Measurements from ENCODE around the gene MAD1L1.

MAD1L1 gene

GRCh38 chr7:2242541-2243429 is 10.0 kb upstream of the MAD1L1 start:
- no peak for DNase-seq (ENCODE audit: low spot score)

GRCh38 chr7:2241580-2242540 is 9.1 kb upstream of the MAD1L1 start, which contains the start of the genes MRM2 and NUDT1:
MRM2 (minus strand) TSS chr7:2242205; CDS start chr7:2242169, 36 bp downstream.
NUDT1 (plus strand) TSS chr7:2242226; CDS start chr7:2244575, 2,349 bp downstream.
- peak; percentile 95 for DNase-seq (ENCODE audit: low spot score)

- no peak for DNase-seq (ENCODE audit: low spot score)
Measured at GRCh38 chr7:2239242-2239641, 6.5 kb upstream of the MAD1L1 start.

- DNase-seq (ENCODE audit: low spot score) = no peak
Measured at GRCh38 chr7:2237109-2237602, 4.4 kb upstream of the MAD1L1 start.

GRCh38 chr7:2233926-2234325 is 1.2 kb upstream of the MAD1L1 start:
- no peak for DNase-seq (ENCODE audit: low spot score)

- peak; percentile 7 for DNase-seq (ENCODE audit: low spot score)
Measured at GRCh38 chr7:2231992-2232765, 566 bp downstream of the MAD1L1 start.

- no peak for DNase-seq (ENCODE audit: low spot score)
Measured at GRCh38 chr7:2230882-2231281, 1.9 kb downstream of the MAD1L1 start.

GRCh38 chr7:2230226-2230625 is 2.5 kb downstream of the MAD1L1 start:
- DNase-seq (ENCODE audit: low spot score) = no peak

GRCh38 chr7:2229467-2229866 is 3.3 kb downstream of the MAD1L1 start:
- DNase-seq (ENCODE audit: low spot score) = no peak

GRCh38 chr7:2228921-2229320 is 3.8 kb downstream of the MAD1L1 start:
- no peak for DNase-seq (ENCODE audit: low spot score)

- no peak for DNase-seq (ENCODE audit: low spot score)
Measured at GRCh38 chr7:2227699-2228098, 5.0 kb downstream of the MAD1L1 start.

GRCh38 chr7:2225830-2226229 is 6.9 kb downstream of the MAD1L1 start:
- DNase-seq (ENCODE audit: low spot score) = no peak

- peak; percentile 66 for DNase-seq (ENCODE audit: low spot score)
Measured at GRCh38 chr7:2225336-2225735, 7.4 kb downstream of the MAD1L1 start.

GRCh38 chr7:2224934-2225333 is 7.8 kb downstream of the MAD1L1 start:
- DNase-seq (ENCODE audit: low spot score) = peak; percentile 67

- peak; percentile 7 for DNase-seq (ENCODE audit: low spot score)
Measured at GRCh38 chr7:2224491-2224928, 8.2 kb downstream of the MAD1L1 start.

- no peak for DNase-seq (ENCODE audit: low spot score)
Measured at GRCh38 chr7:2223321-2223720, 9.4 kb downstream of the MAD1L1 start.

GRCh38 chr7:2222516-2222915 is 10.2 kb downstream of the MAD1L1 start:
- DNase-seq (ENCODE audit: low spot score) = no peak

- no peak for DNase-seq (ENCODE audit: low spot score)
Measured at GRCh38 chr7:2220954-2221353, 11.8 kb downstream of the MAD1L1 start.

GRCh38 chr7:2220506-2220905 is 12.2 kb downstream of the MAD1L1 start:
- DNase-seq (ENCODE audit: low spot score) = no peak

- no peak for DNase-seq (ENCODE audit: low spot score)
Measured at GRCh38 chr7:2220030-2220429, 12.7 kb downstream of the MAD1L1 start.

GRCh38 chr7:2219606-2220005 is 13.1 kb downstream of the MAD1L1 start:
- DNase-seq (ENCODE audit: low spot score) = no peak

- no peak for DNase-seq (ENCODE audit: low spot score)
Measured at GRCh38 chr7:2219136-2219535, 13.6 kb downstream of the MAD1L1 start.
